Smooth muscle cell (in vitro differentiated cells): ENCODE data around the gene COL27A1. TPM values are rescaled to one million over a fixed set of nuclear protein-coding genes. Genes with fewer than 3 reads are reported as not detected.
A peak's percentile ranks its signal among the peaks of the same experiment; 100 is the strongest.

Source experiments
- DNase-seq: peaks from one replicate; lab custom pipeline; 2025; ENCODE audit not compliant: unreplicated experiment; lab: John Stamatoyannopoulos, UW
- H2AFZ ChIP-seq: fragments of 200-600 bp; sonication (generic); 2 replicates; pipeline ENCODE4 v1.6.0; 2016; ENCODE audit warnings: antibody characterized with exemption, low read depth, mild to moderate bottlenecking
- H3F3A ChIP-seq: fragments of 200-600 bp; sonication (generic); 2 replicates; pipeline ENCODE4 v1.6.0; 2017; ENCODE audit warnings: antibody characterized with exemption, low read depth
- H3K27ac ChIP-seq: fragments of 200-600 bp; sonication (generic); 2 replicates; pipeline ENCODE4 v1.5.1; 2016; ENCODE audit warnings: low read depth, mild to moderate bottlenecking
- H3K27me3 ChIP-seq: fragments of 200-600 bp; sonication (generic); 2 replicates; pipeline ENCODE4 v1.6.1; 2016; ENCODE audit warnings: low read depth, mild to moderate bottlenecking
- H3K36me3 ChIP-seq: fragments of 200-600 bp; sonication (generic); 2 replicates; pipeline ENCODE4 v1.5.1; 2016; ENCODE audit warnings: low read depth
- H3K4me1 ChIP-seq: fragments of 200-600 bp; sonication (generic); 2 replicates; pipeline ENCODE4 v1.5.1; 2016; ENCODE audit warnings: low read depth
- H3K4me2 ChIP-seq: fragments of 200-600 bp; sonication (generic); 2 replicates; pipeline ENCODE4 v1.6.0; 2016; ENCODE audit warnings: mild to moderate bottlenecking
- H3K4me3 ChIP-seq: fragments of 200-600 bp; sonication (generic); 2 replicates; pipeline ENCODE4 v1.5.1; 2016; ENCODE audit warnings: mild to moderate bottlenecking
- H3K79me2 ChIP-seq: fragments of 200-600 bp; sonication (generic); 2 replicates; pipeline ENCODE4 v1.6.0; 2016; ENCODE audit warnings: low read depth, mild to moderate bottlenecking
- H3K9ac ChIP-seq: fragments of 200-600 bp; sonication (generic); 2 replicates; pipeline ENCODE4 v1.6.0; 2016; ENCODE audit warnings: low read depth
- H3K9me3 ChIP-seq: fragments of 200-600 bp; sonication (generic); replicated peaks from 2 replicates; pipeline ENCODE4 v1.5.1; 2016; ENCODE audit warnings: low read depth
- H4K20me1 ChIP-seq: fragments of 200-600 bp; sonication (generic); 2 replicates; pipeline ENCODE4 v1.6.0; 2016; ENCODE audit warnings: low read depth
- WGBS: methylation state at CpG from one replicate; pipeline ENCODE4 v1.1.7; 2016; ENCODE audit warnings: low lambda C conversion rate; 5-methylcytosine and 5-hydroxymethylcytosine counted together
- polyA plus RNA-seq: library from polyadenylated mRNA; unstranded; fragments of >200 nt; fragmentation: Nextera tagmentation; extraction: Ambion mirVana; gene quantifications from 2 replicates; pipeline ENCODE4 v1.2.1, GENCODE V29; 2016
- total RNA-seq: library from RNA; depleted of rRNA; stranded (reverse); fragments of >200 nt; gene quantifications from 2 replicates; pipeline ENCODE4 v1.2.3, GENCODE V29; 2014
- TF ChIP-seq, protein P1 (sequence below): fragments of 200-600 bp; sonication (generic); IDR thresholded peaks from 2 replicates; pipeline ENCODE4 v1.5.1; 2017; ENCODE audit warnings: borderline replicate concordance, mild to moderate bottlenecking, antibody characterized with exemption; ENCODE audit not compliant: insufficient read depth, poor library complexity, severe bottlenecking

Gene COL27A1
- total and polyA plus RNA-seq, 2 experiments from 2014 or later = 18.1 to 19.9 TPM

DNA sequence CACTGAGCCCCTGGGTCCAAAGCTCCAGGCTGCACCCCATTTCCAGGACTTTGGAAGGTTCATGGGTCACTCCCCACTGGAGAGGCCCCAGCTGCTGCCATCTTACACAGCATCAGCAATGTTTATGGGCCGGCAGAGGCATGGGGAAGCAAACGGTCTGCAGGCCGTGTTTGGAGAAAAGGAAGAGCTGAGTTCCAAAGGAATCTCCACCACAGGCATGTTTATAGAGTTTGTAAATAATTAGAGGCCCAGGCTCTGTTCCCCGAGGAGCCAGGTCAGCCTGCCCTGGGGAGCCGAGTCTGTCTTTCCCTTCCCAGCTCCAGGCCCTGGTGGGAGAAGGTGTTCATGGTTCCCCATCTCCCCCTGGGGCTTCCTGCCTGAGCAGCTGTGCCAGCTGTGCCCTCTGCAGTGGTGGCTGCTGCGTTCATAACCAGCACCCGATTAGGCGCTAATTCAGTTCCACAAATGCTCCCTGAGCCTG lies 64.8 kb downstream of the COL27A1 start:
- Histone ChIP-seq H3K4me3 (no peak overlapping the region), H3F3A (peaks cover 14% of the 10 kb centered on the region), H3K4me1 (peaks cover 5% of the 10 kb centered on the region), H3K27me3 (no peaks in the 10 kb centered on the region), H3K4me2 (no peak overlapping the region), H2AFZ (no peak overlapping the region), H3K9ac (no peak overlapping the region), H3K79me2 (no peaks in the 10 kb centered on the region), H3K27ac (no peak overlapping the region), H4K20me1 (no peaks in the 10 kb centered on the region), H3K36me3 (no peaks in the 10 kb centered on the region), H3K9me3 (no peaks in the 10 kb centered on the region)
- DNase-seq = no peak
- TF ChIP-seq, protein P1, sequence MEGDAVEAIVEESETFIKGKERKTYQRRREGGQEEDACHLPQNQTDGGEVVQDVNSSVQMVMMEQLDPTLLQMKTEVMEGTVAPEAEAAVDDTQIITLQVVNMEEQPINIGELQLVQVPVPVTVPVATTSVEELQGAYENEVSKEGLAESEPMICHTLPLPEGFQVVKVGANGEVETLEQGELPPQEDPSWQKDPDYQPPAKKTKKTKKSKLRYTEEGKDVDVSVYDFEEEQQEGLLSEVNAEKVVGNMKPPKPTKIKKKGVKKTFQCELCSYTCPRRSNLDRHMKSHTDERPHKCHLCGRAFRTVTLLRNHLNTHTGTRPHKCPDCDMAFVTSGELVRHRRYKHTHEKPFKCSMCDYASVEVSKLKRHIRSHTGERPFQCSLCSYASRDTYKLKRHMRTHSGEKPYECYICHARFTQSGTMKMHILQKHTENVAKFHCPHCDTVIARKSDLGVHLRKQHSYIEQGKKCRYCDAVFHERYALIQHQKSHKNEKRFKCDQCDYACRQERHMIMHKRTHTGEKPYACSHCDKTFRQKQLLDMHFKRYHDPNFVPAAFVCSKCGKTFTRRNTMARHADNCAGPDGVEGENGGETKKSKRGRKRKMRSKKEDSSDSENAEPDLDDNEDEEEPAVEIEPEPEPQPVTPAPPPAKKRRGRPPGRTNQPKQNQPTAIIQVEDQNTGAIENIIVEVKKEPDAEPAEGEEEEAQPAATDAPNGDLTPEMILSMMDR = no peak
- 43% methylated on average over 8 of the region's 8 CpGs for whole genome bisulfite sequencing

DNA sequence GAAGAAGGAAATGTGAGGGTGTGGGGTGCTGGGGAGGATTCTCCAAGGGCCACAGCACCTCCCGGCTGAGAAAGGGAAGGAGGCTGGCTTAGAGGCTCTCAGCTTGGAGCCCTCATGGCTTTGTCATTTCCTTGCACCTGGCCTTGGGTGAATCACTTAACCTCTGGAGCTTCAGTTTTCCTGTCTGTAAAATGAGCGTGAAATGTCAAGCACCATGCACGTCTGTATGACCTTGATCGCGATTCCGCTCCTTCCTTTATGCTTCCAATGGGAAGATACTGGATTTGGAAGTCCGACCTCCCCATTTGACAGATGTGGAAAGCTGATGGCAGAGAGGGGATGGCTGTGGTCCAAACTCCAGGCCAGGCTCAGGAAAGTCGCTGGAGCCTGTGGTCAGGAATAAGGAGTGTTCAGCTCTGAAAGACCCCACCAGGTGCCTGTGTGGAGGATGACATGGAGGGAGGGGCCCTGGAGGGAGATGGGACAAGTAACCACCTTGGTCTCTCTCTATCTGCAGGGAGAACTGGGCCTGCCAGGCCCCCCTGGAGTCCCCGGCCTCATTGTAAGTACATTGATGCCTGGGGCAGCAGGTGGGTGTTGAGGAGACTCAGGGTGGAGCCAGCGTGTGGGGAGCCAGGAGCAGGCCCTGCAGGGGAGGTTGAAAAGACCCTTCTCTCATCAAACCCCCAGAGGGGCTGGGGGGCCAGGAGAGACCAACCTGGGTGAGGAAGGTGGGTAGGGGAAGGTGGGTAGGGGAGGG lies 66.5 kb downstream of the COL27A1 start:
- Histone ChIP-seq H3K27me3 (no peaks in the 10 kb centered on the region), H3K9me3 (no peaks in the 10 kb centered on the region), H3K4me2 (no peak overlapping the region), H3K4me1 (peaks cover 5% of the 10 kb centered on the region), H4K20me1 (no peaks in the 10 kb centered on the region), H3K4me3 (no peak overlapping the region), H3K36me3 (no peaks in the 10 kb centered on the region), H2AFZ (no peak overlapping the region), H3F3A (peaks cover 14% of the 10 kb centered on the region), H3K27ac (no peak overlapping the region), H3K79me2 (no peaks in the 10 kb centered on the region), H3K9ac (no peak overlapping the region)
- TF ChIP-seq, protein P1 = no peak
- no peak for DNase-seq
- WGBS = 90% methylated on average over 10 of the region's 10 CpGs

DNA sequence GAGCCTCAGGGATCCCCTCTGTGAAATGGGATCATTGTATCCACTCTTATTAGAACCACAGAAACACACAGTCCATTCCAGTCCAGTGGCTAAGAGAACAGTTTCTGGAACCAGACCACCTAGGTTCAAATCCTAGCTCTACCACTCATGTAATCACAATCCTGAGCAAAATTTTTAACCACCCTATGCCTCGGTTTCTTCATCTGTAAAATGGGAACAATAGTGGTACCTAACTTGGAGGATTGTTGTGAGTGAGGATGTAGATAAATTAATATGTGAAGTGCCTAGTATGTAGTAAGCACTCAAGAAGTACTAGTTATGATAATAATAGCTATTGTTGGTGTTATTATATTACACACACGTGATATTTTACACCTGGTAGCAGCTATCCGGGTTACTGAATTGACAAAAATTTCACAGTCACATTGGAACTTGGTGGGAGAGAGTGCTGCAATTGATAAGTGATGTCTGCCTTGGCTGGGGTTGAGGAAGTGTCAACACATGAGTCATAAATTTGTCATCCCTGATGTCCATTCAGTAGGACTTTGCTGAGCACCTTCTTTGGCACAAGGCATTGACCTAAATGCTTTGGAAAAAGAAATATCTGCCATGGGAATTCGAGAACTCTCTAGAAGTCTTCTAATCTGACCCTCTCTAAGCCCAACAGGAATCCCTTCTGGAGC lies 68.4 kb downstream of the COL27A1 start:
- H3K79me2 ChIP-seq = no peaks in the 10 kb centered on the region
- no peak overlapping the region for H3K9ac ChIP-seq
- peaks cover 5% of the 10 kb centered on the region for H3K4me1 ChIP-seq
- peaks cover 14% of the 10 kb centered on the region for H3F3A ChIP-seq
- no peak overlapping the region for H3K4me2 ChIP-seq
- H2AFZ ChIP-seq = no peak overlapping the region
- no peaks in the 10 kb centered on the region for H3K9me3 ChIP-seq
- WGBS = 82% methylated on average over 4 of the region's 4 CpGs
- H3K27ac ChIP-seq = peak overlapping the region; percentile 52
- TF ChIP-seq, protein P1 = no peak
- H3K27me3 ChIP-seq = no peaks in the 10 kb centered on the region
- H4K20me1 ChIP-seq = no peaks in the 10 kb centered on the region
- no peak for DNase-seq
- no peak overlapping the region for H3K4me3 ChIP-seq
- H3K36me3 ChIP-seq = no peaks in the 10 kb centered on the region
